HEK293 (cell line): ENCODE results near the gene EPS8.

Source experiments
- CTCF ChIA-PET: fragments of 350-600 bp; formaldehyde crosslinking; extraction: SDS; loops from one replicate; lab custom pipeline; 2021; ENCODE audit warnings: antibody characterized with exemption; lab: Yijun Ruan, JAX
- POLR2A ChIA-PET: fragments of 300-600 bp; formaldehyde crosslinking; extraction: SDS; loops from one replicate; lab custom pipeline; 2020; ENCODE audit warnings: antibody characterized with exemption, inconsistent platforms; lab: Yijun Ruan, JAX
- H3K27ac ChIP-seq: fragments of 200-500 bp; sonication (Bioruptor generic); 2 replicates; pipeline ENCODE4 v1.5.1; 2014; ENCODE audit warnings: low read depth, low read length, control low read depth, inconsistent platforms; ENCODE audit errors: extremely low read depth
- H3K36me3 ChIP-seq, 2 experiments: fragments of 200-500 bp in 1 of 2; sonication (Bioruptor generic) in 1 of 2; 1 replicate in 1 of 2; 2 replicates in 1 of 2; pipeline ENCODE4 v1.5.1; 2014 to 2017; ENCODE audit warnings: inconsistent platforms in 2 of 2, low read length in 2 of 2; ENCODE audit not compliant: control insufficient read depth in 2 of 2, insufficient read depth in 1 of 2
- H3K4me1 ChIP-seq: fragments of 200-500 bp; sonication (Bioruptor generic); 2 replicates; pipeline ENCODE4 v1.5.1; 2014; ENCODE audit warnings: mild to moderate bottlenecking, low read length, inconsistent platforms; ENCODE audit not compliant: control insufficient read depth, insufficient read depth
- H3K4me3 ChIP-seq: 2 replicates; pipeline ENCODE4 v1.5.1; 2011; ENCODE audit warnings: low read depth, mild to moderate bottlenecking, control low read depth, low read length, moderate library complexity
- H3K9me3 ChIP-seq: fragments of 200-500 bp; sonication (Bioruptor generic); 2 replicates; pipeline ENCODE4 v1.5.1; 2014; ENCODE audit warnings: low read depth, low read length, inconsistent platforms; ENCODE audit not compliant: control insufficient read depth, insufficient read depth
- GLI2 ChIP-seq: fragments of 450-650 bp; formaldehyde crosslinking; IDR thresholded peaks from 2 replicates; pipeline ENCODE4; 2017; ENCODE audit warnings: missing biosample characterization, missing genetic modification characterization, low read depth, borderline replicate concordance
- GLIS2 ChIP-seq: fragments of 450-650 bp; formaldehyde crosslinking; IDR thresholded peaks from 2 replicates; pipeline ENCODE4 v1.5.1; 2016; ENCODE audit warnings: missing biosample characterization, missing genetic modification characterization
- HOXA7 ChIP-seq: sonication (generic); formaldehyde crosslinking; IDR thresholded peaks from 2 replicates; pipeline ENCODE4 v1.8.1; 2022; ENCODE audit warnings: missing genetic modification reagents, borderline replicate concordance
- OSR2 ChIP-seq: fragments of 450-650 bp; formaldehyde crosslinking; IDR thresholded peaks from 2 replicates; pipeline ENCODE4 v1.5.1; 2016; ENCODE audit warnings: missing biosample characterization, missing genetic modification characterization
- SCRT2 ChIP-seq: fragments of 450-650 bp; formaldehyde crosslinking; IDR thresholded peaks from 2 replicates; pipeline ENCODE4 v1.5.1; 2016; ENCODE audit warnings: missing biosample characterization, missing genetic modification characterization
- ZNF121 ChIP-seq: fragments of 450-650 bp; formaldehyde crosslinking; IDR thresholded peaks from 2 replicates; pipeline ENCODE4 v1.5.1; 2016; ENCODE audit warnings: missing biosample characterization, missing genetic modification characterization
- ZNF169 ChIP-seq: fragments of 450-650 bp; formaldehyde crosslinking; IDR thresholded peaks from 2 replicates; pipeline ENCODE4 v1.5.1; 2016; ENCODE audit warnings: missing biosample characterization, missing genetic modification characterization
- ZNF184 ChIP-seq: fragments of 450-650 bp; IDR thresholded peaks from 2 replicates; pipeline ENCODE4 v1.5.1; 2018; ENCODE audit warnings: missing biosample characterization, mild to moderate bottlenecking, missing genetic modification characterization
- ZNF302 ChIP-seq: fragments of 450-650 bp; formaldehyde crosslinking; IDR thresholded peaks from 2 replicates; pipeline ENCODE4 v1.5.1; 2016; ENCODE audit warnings: missing biosample characterization, missing genetic modification characterization, low read depth
- ZNF366 ChIP-seq: fragments of 450-650 bp; formaldehyde crosslinking; conservative IDR thresholded peaks from 2 replicates; pipeline ENCODE4 v1.5.1; 2016; ENCODE audit warnings: missing biosample characterization, missing genetic modification characterization
- ZNF433 ChIP-seq: fragments of 450-650 bp; formaldehyde crosslinking; IDR thresholded peaks from 2 replicates; pipeline ENCODE4 v1.5.1; 2016; ENCODE audit warnings: missing biosample characterization, missing genetic modification characterization, low read depth
- ZNF555 ChIP-seq: fragments of 450-650 bp; formaldehyde crosslinking; conservative IDR thresholded peaks from 2 replicates; pipeline ENCODE4 v1.5.1; 2017; ENCODE audit warnings: missing biosample characterization, mild to moderate bottlenecking, missing genetic modification characterization, inconsistent platforms
- ZNF664 ChIP-seq: fragments of 450-650 bp; formaldehyde crosslinking; IDR thresholded peaks from 2 replicates; pipeline ENCODE4 v1.5.1; 2016; ENCODE audit warnings: missing biosample characterization, missing genetic modification characterization
- TF ChIP-seq, protein P1 (sequence below): fragments of 450-650 bp; formaldehyde crosslinking; IDR thresholded peaks from 2 replicates; pipeline ENCODE4 v1.5.1; 2016; ENCODE audit warnings: missing biosample characterization, missing genetic modification characterization
- TF ChIP-seq, protein P2 (sequence below): sonication (generic); formaldehyde crosslinking; IDR thresholded peaks from 2 replicates; pipeline ENCODE4 v1.8.1; 2022; ENCODE audit warnings: mild to moderate bottlenecking, moderate library complexity, missing genetic modification reagents
- TF ChIP-seq, protein P3 (sequence below): fragments of 450-650 bp; formaldehyde crosslinking; IDR thresholded peaks from 2 replicates; pipeline ENCODE4 v1.5.1; 2016; ENCODE audit warnings: missing biosample characterization, missing genetic modification characterization
- TF ChIP-seq, protein P4 (sequence below): fragments of 450-650 bp; formaldehyde crosslinking; IDR thresholded peaks from 2 replicates; pipeline ENCODE4 v1.5.1; 2017; ENCODE audit warnings: missing biosample characterization, missing genetic modification characterization
- TF ChIP-seq, protein P5 (sequence below): fragments of 450-650 bp; formaldehyde crosslinking; IDR thresholded peaks from 2 replicates; pipeline ENCODE4 v1.5.1; 2016; ENCODE audit warnings: missing biosample characterization, missing genetic modification characterization
- TF ChIP-seq, protein P6 (sequence below): fragments of 450-650 bp; formaldehyde crosslinking; IDR thresholded peaks from 2 replicates; pipeline ENCODE4 v1.5.1; 2016; ENCODE audit warnings: missing biosample characterization, missing genetic modification characterization
- TF ChIP-seq, protein P7 (sequence below): fragments of 450-650 bp; formaldehyde crosslinking; IDR thresholded peaks from 2 replicates; pipeline ENCODE4 v1.5.1; 2016; ENCODE audit warnings: missing biosample characterization, missing genetic modification characterization

EPS8 gene

DNA sequence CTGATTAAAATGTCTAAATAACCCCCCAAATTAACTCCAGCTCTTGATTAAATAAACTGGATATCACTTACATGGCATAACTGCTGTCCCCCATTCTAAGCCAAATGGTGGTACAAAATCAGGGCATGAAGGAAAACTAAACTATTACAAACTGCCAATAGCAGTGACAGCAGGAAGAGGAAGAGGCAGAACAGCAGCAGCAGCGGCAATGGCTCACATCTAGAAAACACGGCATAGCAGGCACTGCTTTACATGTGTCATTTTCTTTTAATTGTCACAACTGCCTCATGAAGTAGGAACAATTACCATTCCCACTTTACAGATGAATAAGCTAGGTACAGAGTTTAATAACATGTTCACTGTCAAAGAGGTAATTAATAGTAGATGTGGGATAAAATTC is 92.0 kb downstream of the EPS8 start:
- H3K27ac ChIP-seq, result no peak overlapping the region
- TF ChIP-seq ZNF121 (tag by site-specific recombination), result no peak
- TF ChIP-seq, protein P1, sequence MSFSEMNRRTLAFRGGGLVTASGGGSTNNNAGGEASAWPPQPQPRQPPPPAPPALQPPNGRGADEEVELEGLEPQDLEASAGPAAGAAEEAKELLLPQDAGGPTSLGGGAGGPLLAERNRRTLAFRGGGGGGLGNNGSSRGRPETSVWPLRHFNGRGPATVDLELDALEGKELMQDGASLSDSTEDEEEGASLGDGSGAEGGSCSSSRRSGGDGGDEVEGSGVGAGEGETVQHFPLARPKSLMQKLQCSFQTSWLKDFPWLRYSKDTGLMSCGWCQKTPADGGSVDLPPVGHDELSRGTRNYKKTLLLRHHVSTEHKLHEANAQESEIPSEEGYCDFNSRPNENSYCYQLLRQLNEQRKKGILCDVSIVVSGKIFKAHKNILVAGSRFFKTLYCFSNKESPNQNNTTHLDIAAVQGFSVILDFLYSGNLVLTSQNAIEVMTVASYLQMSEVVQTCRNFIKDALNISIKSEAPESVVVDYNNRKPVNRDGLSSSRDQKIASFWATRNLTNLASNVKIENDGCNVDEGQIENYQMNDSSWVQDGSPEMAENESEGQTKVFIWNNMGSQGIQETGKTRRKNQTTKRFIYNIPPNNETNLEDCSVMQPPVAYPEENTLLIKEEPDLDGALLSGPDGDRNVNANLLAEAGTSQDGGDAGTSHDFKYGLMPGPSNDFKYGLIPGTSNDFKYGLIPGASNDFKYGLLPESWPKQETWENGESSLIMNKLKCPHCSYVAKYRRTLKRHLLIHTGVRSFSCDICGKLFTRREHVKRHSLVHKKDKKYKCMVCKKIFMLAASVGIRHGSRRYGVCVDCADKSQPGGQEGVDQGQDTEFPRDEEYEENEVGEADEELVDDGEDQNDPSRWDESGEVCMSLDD, result no peak
- no peak for TF ChIP-seq ZNF555 (tag by site-specific recombination)
- TF ChIP-seq ZNF184, result no peak
- TF ChIP-seq, protein P2, sequence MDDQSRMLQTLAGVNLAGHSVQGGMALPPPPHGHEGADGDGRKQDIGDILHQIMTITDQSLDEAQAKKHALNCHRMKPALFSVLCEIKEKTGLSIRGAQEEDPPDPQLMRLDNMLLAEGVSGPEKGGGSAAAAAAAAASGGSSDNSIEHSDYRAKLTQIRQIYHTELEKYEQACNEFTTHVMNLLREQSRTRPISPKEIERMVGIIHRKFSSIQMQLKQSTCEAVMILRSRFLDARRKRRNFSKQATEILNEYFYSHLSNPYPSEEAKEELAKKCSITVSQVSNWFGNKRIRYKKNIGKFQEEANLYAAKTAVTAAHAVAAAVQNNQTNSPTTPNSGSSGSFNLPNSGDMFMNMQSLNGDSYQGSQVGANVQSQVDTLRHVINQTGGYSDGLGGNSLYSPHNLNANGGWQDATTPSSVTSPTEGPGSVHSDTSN (CRISPR knock-in tag), result no peak
- TF ChIP-seq ZNF433 (tag by site-specific recombination), result no peak
- TF ChIP-seq, protein P3, sequence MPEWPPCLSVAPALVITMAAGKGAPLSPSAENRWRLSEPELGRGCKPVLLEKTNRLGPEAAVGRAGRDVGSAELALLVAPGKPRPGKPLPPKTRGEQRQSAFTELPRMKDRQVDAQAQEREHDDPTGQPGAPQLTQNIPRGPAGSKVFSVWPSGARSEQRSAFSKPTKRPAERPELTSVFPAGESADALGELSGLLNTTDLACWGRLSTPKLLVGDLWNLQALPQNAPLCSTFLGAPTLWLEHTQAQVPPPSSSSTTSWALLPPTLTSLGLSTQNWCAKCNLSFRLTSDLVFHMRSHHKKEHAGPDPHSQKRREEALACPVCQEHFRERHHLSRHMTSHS (tag by site-specific recombination), result no peak
- TF ChIP-seq OSR2 (tag by site-specific recombination), result no peak
- TF ChIP-seq, protein P4, sequence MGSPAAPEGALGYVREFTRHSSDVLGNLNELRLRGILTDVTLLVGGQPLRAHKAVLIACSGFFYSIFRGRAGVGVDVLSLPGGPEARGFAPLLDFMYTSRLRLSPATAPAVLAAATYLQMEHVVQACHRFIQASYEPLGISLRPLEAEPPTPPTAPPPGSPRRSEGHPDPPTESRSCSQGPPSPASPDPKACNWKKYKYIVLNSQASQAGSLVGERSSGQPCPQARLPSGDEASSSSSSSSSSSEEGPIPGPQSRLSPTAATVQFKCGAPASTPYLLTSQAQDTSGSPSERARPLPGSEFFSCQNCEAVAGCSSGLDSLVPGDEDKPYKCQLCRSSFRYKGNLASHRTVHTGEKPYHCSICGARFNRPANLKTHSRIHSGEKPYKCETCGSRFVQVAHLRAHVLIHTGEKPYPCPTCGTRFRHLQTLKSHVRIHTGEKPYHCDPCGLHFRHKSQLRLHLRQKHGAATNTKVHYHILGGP (tag by site-specific recombination), result no peak
- TF ChIP-seq GLIS2 (tag by site-specific recombination), result no peak
- TF ChIP-seq, protein P5, sequence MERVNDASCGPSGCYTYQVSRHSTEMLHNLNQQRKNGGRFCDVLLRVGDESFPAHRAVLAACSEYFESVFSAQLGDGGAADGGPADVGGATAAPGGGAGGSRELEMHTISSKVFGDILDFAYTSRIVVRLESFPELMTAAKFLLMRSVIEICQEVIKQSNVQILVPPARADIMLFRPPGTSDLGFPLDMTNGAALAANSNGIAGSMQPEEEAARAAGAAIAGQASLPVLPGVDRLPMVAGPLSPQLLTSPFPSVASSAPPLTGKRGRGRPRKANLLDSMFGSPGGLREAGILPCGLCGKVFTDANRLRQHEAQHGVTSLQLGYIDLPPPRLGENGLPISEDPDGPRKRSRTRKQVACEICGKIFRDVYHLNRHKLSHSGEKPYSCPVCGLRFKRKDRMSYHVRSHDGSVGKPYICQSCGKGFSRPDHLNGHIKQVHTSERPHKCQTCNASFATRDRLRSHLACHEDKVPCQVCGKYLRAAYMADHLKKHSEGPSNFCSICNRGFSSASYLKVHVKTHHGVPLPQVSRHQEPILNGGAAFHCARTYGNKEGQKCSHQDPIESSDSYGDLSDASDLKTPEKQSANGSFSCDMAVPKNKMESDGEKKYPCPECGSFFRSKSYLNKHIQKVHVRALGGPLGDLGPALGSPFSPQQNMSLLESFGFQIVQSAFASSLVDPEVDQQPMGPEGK (tag by site-specific recombination), result no peak
- TF ChIP-seq GLI2, result no peak
- no peak for TF ChIP-seq ZNF664
- no peak for TF ChIP-seq ZNF169 (tag by site-specific recombination)
- TF ChIP-seq ZNF302 (tag by site-specific recombination), result no peak
- TF ChIP-seq, protein P6, sequence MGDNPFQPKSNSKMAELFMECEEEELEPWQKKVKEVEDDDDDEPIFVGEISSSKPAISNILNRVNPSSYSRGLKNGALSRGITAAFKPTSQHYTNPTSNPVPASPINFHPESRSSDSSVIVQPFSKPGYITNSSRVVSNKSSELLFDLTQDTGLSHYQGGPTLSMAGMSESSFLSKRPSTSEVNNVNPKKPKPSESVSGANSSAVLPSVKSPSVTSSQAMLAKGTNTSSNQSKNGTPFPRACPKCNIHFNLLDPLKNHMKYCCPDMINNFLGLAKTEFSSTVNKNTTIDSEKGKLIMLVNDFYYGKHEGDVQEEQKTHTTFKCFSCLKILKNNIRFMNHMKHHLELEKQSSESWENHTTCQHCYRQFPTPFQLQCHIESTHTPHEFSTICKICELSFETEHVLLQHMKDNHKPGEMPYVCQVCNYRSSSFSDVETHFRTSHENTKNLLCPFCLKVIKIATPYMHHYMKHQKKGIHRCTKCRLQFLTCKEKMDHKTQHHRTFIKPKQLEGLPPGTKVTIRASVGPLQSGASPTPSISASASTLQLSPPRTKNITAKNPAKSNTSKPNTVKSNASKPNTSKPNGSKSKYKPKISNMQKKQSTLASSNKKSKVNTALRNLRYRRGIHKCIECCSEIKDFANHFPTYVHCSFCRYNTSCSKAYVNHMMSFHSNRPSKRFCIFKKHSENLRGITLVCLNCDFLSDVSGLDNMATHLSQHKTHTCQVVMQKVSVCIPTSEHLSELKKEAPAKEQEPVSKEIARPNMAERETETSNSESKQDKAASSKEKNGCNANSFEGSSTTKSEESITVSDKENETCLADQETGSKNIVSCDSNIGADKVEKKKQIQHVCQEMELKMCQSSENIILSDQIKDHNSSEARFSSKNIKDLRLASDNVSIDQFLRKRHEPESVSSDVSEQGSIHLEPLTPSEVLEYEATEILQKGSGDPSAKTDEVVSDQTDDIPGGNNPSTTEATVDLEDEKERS (tag by site-specific recombination), result no peak
- TF ChIP-seq, protein P7, sequence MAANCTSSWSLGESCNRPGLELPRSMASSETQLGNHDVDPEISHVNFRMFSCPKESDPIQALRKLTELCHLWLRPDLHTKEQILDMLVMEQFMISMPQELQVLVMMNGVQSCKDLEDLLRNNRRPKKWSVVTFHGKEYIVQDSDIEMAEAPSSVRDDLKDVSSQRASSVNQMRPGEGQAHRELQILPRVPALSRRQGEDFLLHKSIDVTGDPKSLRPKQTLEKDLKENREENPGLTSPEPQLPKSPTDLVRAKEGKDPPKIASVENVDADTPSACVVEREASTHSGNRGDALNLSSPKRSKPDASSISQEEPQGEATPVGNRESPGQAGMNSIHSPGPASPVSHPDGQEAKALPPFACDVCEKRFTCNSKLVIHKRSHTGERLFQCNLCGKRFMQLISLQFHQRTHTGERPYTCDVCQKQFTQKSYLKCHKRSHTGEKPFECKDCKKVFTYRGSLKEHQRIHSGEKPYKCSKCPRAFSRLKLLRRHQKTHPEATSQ, result no peak
- no peak for TF ChIP-seq HOXA7
- no peak for TF ChIP-seq SCRT2 (tag by site-specific recombination)
- TF ChIP-seq ZNF366 (tag by site-specific recombination), result no peak
- peaks cover 23% of the 10 kb centered on the region for H3K4me1 ChIP-seq
- H3K9me3 ChIP-seq, result no peaks in the 10 kb centered on the region
- H3K4me3 ChIP-seq, result no peak overlapping the region
- no peaks in the 10 kb centered on the region for H3K36me3 ChIP-seq
- CTCF ChIA-PET, result interaction anchor here (0.6 kb wide), 1 partner anchor 326 kb away, joined by 3 read pairs; no protein-coding TSS in a partner anchor
- POLR2A ChIA-PET, result no interaction called here
